KMS-11 (cell line): ENCODE measurements around the gene TNNC2.

Experiments
- H2AFZ ChIP-seq: fragments of 200-600 bp; sonication (generic); 2 replicates; pipeline ENCODE4 v1.6.1; 2016; ENCODE audit warnings: antibody characterized with exemption, mixed run types, low read depth
- H3K27ac ChIP-seq: fragments of 200-600 bp; sonication (generic); 2 replicates; pipeline ENCODE4 v1.6.1; 2016; ENCODE audit warnings: mild to moderate bottlenecking, mixed run types
- H3K27me3 ChIP-seq: fragments of 200-600 bp; sonication (generic); 2 replicates; pipeline ENCODE4 v1.6.1; 2017; ENCODE audit warnings: mild to moderate bottlenecking, low read depth, mixed run types, moderate library complexity; ENCODE audit not compliant: insufficient read depth
- H3K36me3 ChIP-seq: fragments of 200-600 bp; sonication (generic); 2 replicates; pipeline ENCODE4 v1.6.1; 2017; ENCODE audit warnings: mild to moderate bottlenecking, mixed run types; ENCODE audit not compliant: insufficient read depth
- H3K4me1 ChIP-seq: fragments of 200-600 bp; sonication (generic); 2 replicates; pipeline ENCODE4 v1.6.1; 2016; ENCODE audit warnings: mild to moderate bottlenecking, low read depth, mixed run types; ENCODE audit not compliant: poor library complexity, severe bottlenecking
- H3K4me2 ChIP-seq: fragments of 200-600 bp; sonication (generic); 2 replicates; pipeline ENCODE4 v1.7.0; 2016; ENCODE audit warnings: mild to moderate bottlenecking, mixed run types
- H3K4me3 ChIP-seq: fragments of 200-600 bp; sonication (generic); IDR thresholded peaks from 2 replicates; pipeline ENCODE4 v1.6.1; 2017; ENCODE audit warnings: low read depth, low read length, mixed read lengths; ENCODE audit not compliant: insufficient read depth
- H3K79me2 ChIP-seq: fragments of 200-600 bp; sonication (generic); 2 replicates; pipeline ENCODE4 v1.6.1; 2016; ENCODE audit warnings: low read depth, mixed run types; ENCODE audit not compliant: insufficient read depth
- H3K9ac ChIP-seq: fragments of 200-600 bp; sonication (generic); 2 replicates; pipeline ENCODE4 v1.6.1; 2016; ENCODE audit warnings: mild to moderate bottlenecking, mixed run types
- H4K20me1 ChIP-seq: fragments of 200-600 bp; sonication (generic); 2 replicates; pipeline ENCODE4 v1.6.1; 2016; ENCODE audit warnings: mild to moderate bottlenecking, mixed run types; ENCODE audit not compliant: insufficient read depth
- CTCF ChIP-seq: fragments of 200-600 bp; sonication (generic); conservative IDR thresholded peaks from 2 replicates; pipeline ENCODE4 v1.6.1; 2017; ENCODE audit warnings: low read depth, mild to moderate bottlenecking, antibody characterized with exemption, low read length, moderate library complexity, mixed read lengths

The TNNC2 gene

GRCh38 chr20:45817376-45818194 lies 9.5 kb downstream of the TNNC2 start:
- Histone ChIP-seq H3K4me2 (no peak overlapping the region), H3K4me1 (peaks cover 9% of the 10 kb centered on the region), H3K27ac (no peak overlapping the region), H3K27me3 (no peaks in the 10 kb centered on the region), H2AFZ (no peak overlapping the region), H3K4me3 (no peak overlapping the region), H3K9ac (no peak overlapping the region), H4K20me1 (no peaks in the 10 kb centered on the region), H3K36me3 (peaks cover 9% of the 10 kb centered on the region; the same call in 1 of the 2 replicates), H3K79me2 (peaks cover 13% of the 10 kb centered on the region)
- TF ChIP-seq CTCF: no peak

GRCh38 chr20:45816951-45817350 lies 10.2 kb downstream of the TNNC2 start:
- no peak overlapping the region for H3K4me3 ChIP-seq
- no peaks in the 10 kb centered on the region for H4K20me1 ChIP-seq
- H3K27me3 ChIP-seq: no peaks in the 10 kb centered on the region
- no peak for TF ChIP-seq CTCF
- no peak overlapping the region for H2AFZ ChIP-seq
- H3K36me3 ChIP-seq: peaks cover 9% of the 10 kb centered on the region; the same call in 1 of the 2 replicates
- no peak overlapping the region for H3K4me2 ChIP-seq
- peaks cover 9% of the 10 kb centered on the region for H3K4me1 ChIP-seq
- H3K9ac ChIP-seq: no peak overlapping the region
- H3K79me2 ChIP-seq: peaks cover 15% of the 10 kb centered on the region
- no peak overlapping the region for H3K27ac ChIP-seq

GRCh38 chr20:45814314-45814713 lies 12.8 kb downstream of the TNNC2 start:
- Histone ChIP-seq H3K4me3 (no peak overlapping the region), H3K4me2 (peak overlapping the region; percentile 34; the same call in 1 of the 2 replicates), H3K9ac (no peak overlapping the region), H3K27me3 (no peaks in the 10 kb centered on the region), H3K4me1 (peaks cover 9% of the 10 kb centered on the region), H3K79me2 (peaks cover 15% of the 10 kb centered on the region), H2AFZ (no peak overlapping the region), H3K36me3 (peaks cover 9% of the 10 kb centered on the region; the same call in 1 of the 2 replicates), H4K20me1 (no peaks in the 10 kb centered on the region), H3K27ac (no peak overlapping the region)
- TF ChIP-seq CTCF: no peak

GRCh38 chr20:45813489-45813888 lies 13.6 kb downstream of the TNNC2 start:
- H3K27ac ChIP-seq: peak overlapping the region; percentile 43; the same call in 1 of the 2 replicates
- H3K9ac ChIP-seq: peak overlapping the region; percentile 71; the same call in 1 of the 2 replicates
- TF ChIP-seq CTCF: no peak
- H3K27me3 ChIP-seq: no peaks in the 10 kb centered on the region
- H3K4me3 ChIP-seq: no peak overlapping the region
- peaks cover 9% of the 10 kb centered on the region for H3K4me1 ChIP-seq
- no peaks in the 10 kb centered on the region for H4K20me1 ChIP-seq
- peaks cover 9% of the 10 kb centered on the region; the same call in 1 of the 2 replicates for H3K36me3 ChIP-seq
- H2AFZ ChIP-seq: 0 out of 2 replicates have a peak overlapping the region, but pooled peaks have one; percentile 59
- peaks cover 15% of the 10 kb centered on the region for H3K79me2 ChIP-seq
- H3K4me2 ChIP-seq: peak overlapping the region; percentile 96
